Smooth muscle cell (in vitro differentiated cells): ENCODE results near the gene SPDL1. TPM values are rescaled to one million over a fixed set of nuclear protein-coding genes. Genes with fewer than 3 reads are reported as not detected.

Experiments
- DNase-seq: peaks from one replicate; lab custom pipeline; 2025; ENCODE audit not compliant: unreplicated experiment; lab: John Stamatoyannopoulos, UW
- H2AFZ ChIP-seq: fragments of 200-600 bp; sonication (generic); 2 replicates; pipeline ENCODE4 v1.6.0; 2016; ENCODE audit warnings: antibody characterized with exemption, low read depth, mild to moderate bottlenecking
- H3F3A ChIP-seq: fragments of 200-600 bp; sonication (generic); 2 replicates; pipeline ENCODE4 v1.6.0; 2017; ENCODE audit warnings: antibody characterized with exemption, low read depth
- H3K27ac ChIP-seq: fragments of 200-600 bp; sonication (generic); 2 replicates; pipeline ENCODE4 v1.5.1; 2016; ENCODE audit warnings: low read depth, mild to moderate bottlenecking
- H3K27me3 ChIP-seq: fragments of 200-600 bp; sonication (generic); 2 replicates; pipeline ENCODE4 v1.6.1; 2016; ENCODE audit warnings: low read depth, mild to moderate bottlenecking
- H3K36me3 ChIP-seq: fragments of 200-600 bp; sonication (generic); 2 replicates; pipeline ENCODE4 v1.5.1; 2016; ENCODE audit warnings: low read depth
- H3K4me1 ChIP-seq: fragments of 200-600 bp; sonication (generic); 2 replicates; pipeline ENCODE4 v1.5.1; 2016; ENCODE audit warnings: low read depth
- H3K4me2 ChIP-seq: fragments of 200-600 bp; sonication (generic); 2 replicates; pipeline ENCODE4 v1.6.0; 2016; ENCODE audit warnings: mild to moderate bottlenecking
- H3K4me3 ChIP-seq: fragments of 200-600 bp; sonication (generic); 2 replicates; pipeline ENCODE4 v1.5.1; 2016; ENCODE audit warnings: mild to moderate bottlenecking
- H3K79me2 ChIP-seq: fragments of 200-600 bp; sonication (generic); 2 replicates; pipeline ENCODE4 v1.6.0; 2016; ENCODE audit warnings: low read depth, mild to moderate bottlenecking
- H3K9ac ChIP-seq: fragments of 200-600 bp; sonication (generic); 2 replicates; pipeline ENCODE4 v1.6.0; 2016; ENCODE audit warnings: low read depth
- H3K9me3 ChIP-seq: fragments of 200-600 bp; sonication (generic); replicated peaks from 2 replicates; pipeline ENCODE4 v1.5.1; 2016; ENCODE audit warnings: low read depth
- H4K20me1 ChIP-seq: fragments of 200-600 bp; sonication (generic); 2 replicates; pipeline ENCODE4 v1.6.0; 2016; ENCODE audit warnings: low read depth
- CTCF ChIP-seq: fragments of 200-600 bp; sonication (generic); IDR thresholded peaks from 2 replicates; pipeline ENCODE4 v1.5.1; 2017; ENCODE audit warnings: borderline replicate concordance, mild to moderate bottlenecking, antibody characterized with exemption; ENCODE audit not compliant: insufficient read depth, poor library complexity, severe bottlenecking
- WGBS: methylation state at CpG from one replicate; pipeline ENCODE4 v1.1.7; 2016; ENCODE audit warnings: low lambda C conversion rate; 5-methylcytosine and 5-hydroxymethylcytosine counted together
- polyA plus RNA-seq: library from polyadenylated mRNA; unstranded; fragments of >200 nt; fragmentation: Nextera tagmentation; extraction: Ambion mirVana; gene quantifications from 2 replicates; pipeline ENCODE4 v1.2.1, GENCODE V29; 2016
- total RNA-seq: library from RNA; depleted of rRNA; stranded (reverse); fragments of >200 nt; gene quantifications from 2 replicates; pipeline ENCODE4 v1.2.3, GENCODE V29; 2014

The SPDL1 gene
- total and polyA plus RNA-seq, 2 experiments from 2014 or later, result 28.0 to 75.2 TPM

GRCh38 chr5:169538944-169539343 lies 44.6 kb upstream of the SPDL1 start:
- Histone ChIP-seq H3K36me3 (no peaks in the 10 kb centered on the region), H2AFZ (no peak overlapping the region), H3K9me3 (no peaks in the 10 kb centered on the region), H3K79me2 (no peaks in the 10 kb centered on the region), H3K9ac (no peak overlapping the region), H3K4me2 (no peak overlapping the region), H3F3A (no peaks in the 10 kb centered on the region), H3K4me3 (no peak overlapping the region), H3K4me1 (no peaks in the 10 kb centered on the region), H3K27me3 (peaks cover 9% of the 10 kb centered on the region), H3K27ac (no peak overlapping the region), H4K20me1 (no peaks in the 10 kb centered on the region)
- 87% methylated on average over 1 of the region's 1 CpG for WGBS
- no peak for DNase-seq
- no peak for TF ChIP-seq CTCF

GRCh38 chr5:169542811-169543210 lies 40.8 kb upstream of the SPDL1 start:
- H3K4me2 ChIP-seq, result no peak overlapping the region
- H3K4me1 ChIP-seq, result peaks cover 3% of the 10 kb centered on the region
- H3F3A ChIP-seq, result peaks cover 7% of the 10 kb centered on the region
- H3K79me2 ChIP-seq, result no peaks in the 10 kb centered on the region
- 82% methylated on average over 2 of the region's 2 CpGs for WGBS
- no peak overlapping the region for H3K9ac ChIP-seq
- no peak for DNase-seq
- no peak overlapping the region for H2AFZ ChIP-seq
- H3K9me3 ChIP-seq, result no peaks in the 10 kb centered on the region
- no peak overlapping the region for H3K27ac ChIP-seq
- no peak for TF ChIP-seq CTCF
- no peaks in the 10 kb centered on the region for H3K36me3 ChIP-seq
- H3K4me3 ChIP-seq, result no peak overlapping the region
- no peaks in the 10 kb centered on the region for H4K20me1 ChIP-seq
- no peaks in the 10 kb centered on the region for H3K27me3 ChIP-seq

GRCh38 chr5:169544264-169544950 lies 39.2 kb upstream of the SPDL1 start:
- H4K20me1 ChIP-seq, result no peaks in the 10 kb centered on the region
- no peaks in the 10 kb centered on the region for H3K36me3 ChIP-seq
- no peak overlapping the region for H3K27ac ChIP-seq
- H3K4me3 ChIP-seq, result no peak overlapping the region
- H3K9ac ChIP-seq, result no peak overlapping the region
- no peaks in the 10 kb centered on the region for H3K27me3 ChIP-seq
- no peaks in the 10 kb centered on the region for H3K79me2 ChIP-seq
- H3F3A ChIP-seq, result peaks cover 7% of the 10 kb centered on the region
- H2AFZ ChIP-seq, result no peak overlapping the region
- H3K4me2 ChIP-seq, result no peak overlapping the region
- peaks cover 3% of the 10 kb centered on the region for H3K4me1 ChIP-seq
- WGBS, result 88% methylated on average over 2 of the region's 2 CpGs
- TF ChIP-seq CTCF, result no peak
- DNase-seq, result no peak
- no peaks in the 10 kb centered on the region for H3K9me3 ChIP-seq

- H3F3A ChIP-seq, result peaks cover 7% of the 10 kb centered on the region
- H3K4me2 ChIP-seq, result no peak overlapping the region
- H3K79me2 ChIP-seq, result no peaks in the 10 kb centered on the region
- H3K36me3 ChIP-seq, result no peaks in the 10 kb centered on the region
- no peak for TF ChIP-seq CTCF
- WGBS, result 77% methylated on average over 1 of the region's 1 CpG
- peaks cover 7% of the 10 kb centered on the region for H3K27me3 ChIP-seq
- no peak for DNase-seq
- no peak overlapping the region for H2AFZ ChIP-seq
- H3K27ac ChIP-seq, result no peak overlapping the region
- H3K9me3 ChIP-seq, result no peaks in the 10 kb centered on the region
- H4K20me1 ChIP-seq, result no peaks in the 10 kb centered on the region
- no peak overlapping the region for H3K4me3 ChIP-seq
- peaks cover 3% of the 10 kb centered on the region for H3K4me1 ChIP-seq
- H3K9ac ChIP-seq, result no peak overlapping the region
These were observed 37.8 kb upstream of the SPDL1 start for GRCh38 chr5:169545762-169546161.
